IMR-90 (cell line): ENCODE measurements around the gene SLC26A3. TPM values are rescaled to one million over a fixed set of nuclear protein-coding genes. Genes with fewer than 3 reads are reported as not detected.

ENCODE experiments used
- ATAC-seq: fragments of 200-7000 bp; cut with Tn5 transposase; 2 replicates; pipeline ENCODE4 v1.9.1; 2020; ENCODE audit warnings: low read depth, mild to moderate bottlenecking, moderate library complexity
- BruUV-seq: library from RNA; stranded (reverse); fragments of 400-500 nt; replicated peaks from 2 replicates; lab custom pipeline; 2021; lab: Mats Ljungman, UMichigan
- CTCF ChIA-PET: fragments of 300-600 bp; formaldehyde crosslinking; extraction: SDS; loops from one replicate; lab custom pipeline; 2021; ENCODE audit warnings: antibody characterized with exemption; lab: Yijun Ruan, JAX
- POLR2A ChIA-PET: fragments of 300-600 bp; sonication (Branson Sonifier 250); formaldehyde crosslinking; loops from one replicate; lab custom pipeline; 2022; ENCODE audit warnings: antibody characterized with exemption; ENCODE audit not compliant: unreplicated experiment; lab: Charles Lee
- DNase-seq: peaks from one replicate; pipeline ENCODE4 v3.0.0; 2013
- H2AFZ ChIP-seq: replicated peaks from 2 replicates; pipeline ENCODE3; 2013; ENCODE audit warnings: low read length, mild to moderate bottlenecking; ENCODE audit not compliant: poor library complexity
- H2AK5ac ChIP-seq: 2 replicates; pipeline ENCODE4 v1.6.1; 2013; ENCODE audit warnings: low read depth, low read length, inconsistent platforms
- H2AK9ac ChIP-seq: replicated peaks from 2 replicates; pipeline ENCODE3; 2013; ENCODE audit warnings: mild to moderate bottlenecking, low read depth, low read length, moderate library complexity; ENCODE audit not compliant: poor library complexity
- H2BK120ac ChIP-seq: 2 replicates; pipeline ENCODE4 v1.6.1; 2013; ENCODE audit warnings: low read depth, low read length, inconsistent platforms
- H2BK15ac ChIP-seq: 3 replicates; pipeline ENCODE4 v1.6.1; 2013; ENCODE audit warnings: low read depth, low read length, inconsistent platforms
- H2BK20ac ChIP-seq: 2 replicates; pipeline ENCODE4 v1.6.1; 2013; ENCODE audit warnings: low read depth, mild to moderate bottlenecking, inconsistent platforms, low read length, moderate library complexity
- H2BK5ac ChIP-seq: 2 replicates; pipeline ENCODE4 v1.6.1; 2013; ENCODE audit warnings: mild to moderate bottlenecking, low read depth, low read length, inconsistent platforms; ENCODE audit not compliant: poor library complexity, severe bottlenecking
- H3K14ac ChIP-seq: replicated peaks from 2 replicates; pipeline ENCODE4 v1.6.1; 2013; ENCODE audit warnings: low read depth, low read length, inconsistent platforms
- H3K18ac ChIP-seq: 2 replicates; pipeline ENCODE4 v1.6.1; 2013; ENCODE audit warnings: low read depth, low read length, control low read depth
- H3K23ac ChIP-seq: 2 replicates; pipeline ENCODE4 v1.6.1; 2013; ENCODE audit warnings: low read depth, low read length, inconsistent platforms
- H3K27ac ChIP-seq: 2 replicates; pipeline ENCODE4 v1.5.1; 2013; ENCODE audit warnings: mild to moderate bottlenecking, control low read depth, low read length; ENCODE audit not compliant: insufficient read depth
- H3K27me3 ChIP-seq: 2 replicates; pipeline ENCODE4 v1.6.1; 2013; ENCODE audit warnings: low read length; ENCODE audit not compliant: control insufficient read depth, insufficient read depth
- H3K36me3 ChIP-seq: 2 replicates; pipeline ENCODE4 v1.6.1; 2013; ENCODE audit warnings: low read length, mixed read lengths; ENCODE audit not compliant: control insufficient read depth, insufficient read depth
- H3K4ac ChIP-seq: 2 replicates; pipeline ENCODE4 v1.6.1; 2013; ENCODE audit warnings: low read depth, low read length, inconsistent platforms
- H3K4me1 ChIP-seq: 2 replicates; pipeline ENCODE4 v1.6.1; 2013; ENCODE audit warnings: low read length, mixed read lengths; ENCODE audit not compliant: control insufficient read depth, insufficient read depth
- H3K4me2 ChIP-seq: 2 replicates; pipeline ENCODE4 v1.6.1; 2013; ENCODE audit warnings: low read depth, mild to moderate bottlenecking, control low read depth, low read length, moderate library complexity
- H3K4me3 ChIP-seq: 2 replicates; pipeline ENCODE4 v1.5.1; 2013; ENCODE audit warnings: low read depth, mild to moderate bottlenecking, control low read depth, low read length, moderate library complexity; ENCODE audit not compliant: insufficient read depth
- H3K56ac ChIP-seq: 2 replicates; pipeline ENCODE4 v1.6.1; 2013; ENCODE audit warnings: low read length, inconsistent platforms; ENCODE audit not compliant: insufficient read depth; ENCODE audit errors: extremely low read depth
- H3K79me1 ChIP-seq, 2 experiments: 2 replicates each; pipeline ENCODE4 v1.6.1; 2013; ENCODE audit warnings: low read length in 2 of 2, inconsistent platforms in 1 of 2, low read depth in 1 of 2
- H3K9ac ChIP-seq: 2 replicates; pipeline ENCODE4 v1.6.1; 2013; ENCODE audit warnings: low read depth, low read length, control low read depth
- H3K9me1 ChIP-seq: 2 replicates; pipeline ENCODE4 v1.6.1; 2013; ENCODE audit warnings: low read length, inconsistent platforms; ENCODE audit not compliant: insufficient read depth
- H3K9me3 ChIP-seq: 2 replicates; pipeline ENCODE4 v1.6.1; 2013; ENCODE audit warnings: low read length; ENCODE audit not compliant: control insufficient read depth, insufficient read depth
- H4K20me1 ChIP-seq: 2 replicates; pipeline ENCODE4 v1.6.1; 2013; ENCODE audit warnings: low read length, inconsistent platforms; ENCODE audit not compliant: insufficient read depth
- H4K5ac ChIP-seq: 2 replicates; pipeline ENCODE4 v1.6.1; 2013; ENCODE audit warnings: mild to moderate bottlenecking, low read depth, low read length, control low read depth
- H4K8ac ChIP-seq, 2 experiments: 2 replicates each; pipeline ENCODE4 v1.6.1; 2013; ENCODE audit warnings: low read depth in 2 of 2, low read length in 2 of 2, control low read depth in 1 of 2, inconsistent platforms in 1 of 2
- H4K91ac ChIP-seq: 2 replicates; pipeline ENCODE4 v1.6.1; 2013; ENCODE audit warnings: low read depth, low read length, inconsistent platforms; ENCODE audit not compliant: insufficient read depth
- BHLHE40 ChIP-seq: fragments of 150-350 bp; IDR thresholded peaks from 2 replicates; pipeline ENCODE4 v1.6.1; 2016; ENCODE audit warnings: mild to moderate bottlenecking, low read depth, low read length
- CHD1 ChIP-seq: IDR thresholded peaks from 2 replicates; pipeline ENCODE4 v1.6.1; 2012; ENCODE audit warnings: low read depth, low read length, improper control_type of control experiment
- ELK1 ChIP-seq: fragments of 150-350 bp; IDR thresholded peaks from 2 replicates; pipeline ENCODE4 v1.6.1; 2016; ENCODE audit warnings: low read depth, mild to moderate bottlenecking, low read length, moderate library complexity, borderline replicate concordance
- FOS ChIP-seq: fragments of 150-350 bp; IDR thresholded peaks from 2 replicates; pipeline ENCODE4 v1.6.1; 2016; ENCODE audit warnings: low read depth, low read length
- MXI1 ChIP-seq: IDR thresholded peaks from 2 replicates; pipeline ENCODE4 v1.6.1; 2012; ENCODE audit warnings: low read depth, mild to moderate bottlenecking, low read length, moderate library complexity, borderline replicate concordance
- NFE2L2 ChIP-seq: fragments of 150-350 bp; IDR thresholded peaks from 2 replicates; pipeline ENCODE4 v1.6.1; 2016; ENCODE audit warnings: low read depth, mild to moderate bottlenecking, low read length
- POLR2A ChIP-seq: IDR thresholded peaks from 2 replicates; pipeline ENCODE4 v1.6.1; 2012; ENCODE audit warnings: mild to moderate bottlenecking, low read depth, low read length
- RAD21 ChIP-seq: IDR thresholded peaks from 2 replicates; pipeline ENCODE4 v1.6.1; 2012; ENCODE audit warnings: low read length, improper control_type of control experiment
- RCOR1 ChIP-seq: IDR thresholded peaks from 2 replicates; pipeline ENCODE4 v1.6.1; 2012; ENCODE audit warnings: mild to moderate bottlenecking, low read length, improper control_type of control experiment; ENCODE audit not compliant: insufficient replicate concordance
- SMC3 ChIP-seq: fragments of 150-350 bp; IDR thresholded peaks from 2 replicates; pipeline ENCODE4 v1.6.1; 2016; ENCODE audit warnings: low read depth, mild to moderate bottlenecking, antibody characterized with exemption, low read length, moderate library complexity
- WGBS, 2 experiments: methylation state at CpG; one replicate each; pipeline versions ENCODE4 v1.1.5 to v1.1.7; 2013; ENCODE audit warnings: missing lambda C conversion rate in 2 of 2; ENCODE audit not compliant: insufficient read length in 1 of 2; ENCODE audit errors: extremely low coverage in 2 of 2; 5-methylcytosine and 5-hydroxymethylcytosine counted together
- dilution Hi-C: fragments of 300-500 bp; cut with HindIII; formaldehyde crosslinking; loops from one replicate; pipeline ENCODE4 v1.14.3; 2018; ENCODE audit warnings: low sequenced_read_pairs; ENCODE audit not compliant: unreplicated experiment
- in situ Hi-C: fragments of 300-500 bp; cut with MboI; formaldehyde crosslinking; loops from 3 replicates; pipeline ENCODE4 v1.14.3; 2019; ENCODE audit warnings: low sequenced_read_pairs, inconsistent platforms, mixed read lengths
- intact Hi-C: fragments of 100-400 bp; cut with micrococcal nuclease; formaldehyde crosslinking; loops from 2 replicates; pipeline ENCODE4 v1.10.0; 2022
- polyA plus RNA-seq, 3 experiments: library from polyadenylated mRNA; depleted of rRNA; stranded (reverse); fragments of >200 nt; gene quantifications; 2 replicates each; pipeline ENCODE4 v1.2.3, GENCODE V29; 2012; ENCODE audit warnings: low replicate concordance in 1 of 3
- total RNA-seq: library from RNA; depleted of rRNA; stranded (reverse); fragments of >200 nt; gene quantifications from 2 replicates; pipeline ENCODE4 v1.2.3, GENCODE V29; 2012
- TF ChIP-seq, protein P1 (sequence below): fragments of 150-350 bp; IDR thresholded peaks from 2 replicates; pipeline ENCODE4 v1.6.1; 2017; ENCODE audit warnings: mild to moderate bottlenecking, antibody characterized with exemption, low read length, low read depth

SLC26A3 gene
- total and polyA plus RNA-seq, 2 of the 4 experiments (the other 2 are of a cell fraction) = not detected

DNA sequence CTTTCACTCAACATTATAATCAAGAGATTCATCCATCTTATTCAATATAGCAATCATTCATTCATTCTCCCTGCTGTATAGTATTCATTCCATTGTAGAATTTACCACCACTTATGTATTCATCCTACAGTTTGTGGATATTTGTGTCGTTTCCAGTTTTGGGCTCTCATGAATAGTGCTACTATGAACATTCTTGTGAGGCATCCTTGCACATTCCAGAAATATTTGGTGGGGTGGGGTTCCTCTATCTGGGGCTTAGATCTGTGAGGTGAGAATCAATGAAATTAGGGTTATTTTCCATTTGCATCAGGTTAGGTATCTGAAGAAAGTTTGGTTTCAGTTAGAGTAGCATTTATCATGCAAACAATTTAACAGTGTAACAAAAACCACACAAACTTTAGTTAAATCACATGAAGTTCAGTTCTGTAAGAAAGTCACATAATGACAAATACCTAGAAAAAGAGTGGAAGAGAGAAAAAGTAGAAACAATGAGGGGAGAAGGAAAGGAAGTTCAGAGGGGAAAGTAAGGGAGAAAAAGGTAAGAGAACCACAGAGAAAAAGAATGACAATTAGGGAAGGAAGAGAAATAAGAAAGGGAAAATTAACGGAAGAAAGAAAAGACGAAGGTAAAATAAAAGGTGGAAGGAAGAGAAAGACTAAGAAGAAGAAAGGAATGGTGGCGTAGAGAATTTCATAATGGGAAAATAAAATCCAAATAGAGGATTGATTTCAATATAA, 84.4 kb downstream of the SLC26A3 start:
- Histone ChIP-seq H3K27ac (no peak overlapping the region), H3K4me1 (peaks cover 3% of the 10 kb centered on the region; the same call in 1 of the 2 replicates), H2AK5ac (no peak overlapping the region), H2BK5ac (no peak overlapping the region), H3K4ac (no peak overlapping the region), H3K56ac (no peak overlapping the region), H3K9me1 (no peaks in the 10 kb centered on the region), H4K5ac (no peak overlapping the region), H3K79me1 (no peaks in the 10 kb centered on the region), H3K36me3 (no peaks in the 10 kb centered on the region), H2BK120ac (no peak overlapping the region), H2BK15ac (no peak overlapping the region), H4K8ac (no peak overlapping the region), H2AK9ac (no peak overlapping the region), H3K4me2 (no peak overlapping the region), H4K20me1 (no peaks in the 10 kb centered on the region), H4K91ac (no peak overlapping the region), H3K18ac (no peak overlapping the region), H3K9ac (no peak overlapping the region), H3K4me3 (no peak overlapping the region), H3K9me3 (no peaks in the 10 kb centered on the region), H3K27me3 (no peaks in the 10 kb centered on the region), H3K14ac (no peak overlapping the region), H3K23ac (no peak overlapping the region), H2BK20ac (no peak overlapping the region), H2AFZ (no peak overlapping the region)
- ATAC-seq (no peak), DNase-seq (no peak)
- ChIA-PET CTCF (no interaction called here), POLR2A (no interaction called here)
- in situ Hi-C loops = no loop called here
- WGBS, 2 experiments = 100% methylated on average over 3 of the region's 4 CpGs; no CpG with 5 or more reads in 1 of the 2 experiments
- BruUV-seq = no TSS peak
- intact Hi-C loops = no loop called here
- TF ChIP-seq, protein P1, sequence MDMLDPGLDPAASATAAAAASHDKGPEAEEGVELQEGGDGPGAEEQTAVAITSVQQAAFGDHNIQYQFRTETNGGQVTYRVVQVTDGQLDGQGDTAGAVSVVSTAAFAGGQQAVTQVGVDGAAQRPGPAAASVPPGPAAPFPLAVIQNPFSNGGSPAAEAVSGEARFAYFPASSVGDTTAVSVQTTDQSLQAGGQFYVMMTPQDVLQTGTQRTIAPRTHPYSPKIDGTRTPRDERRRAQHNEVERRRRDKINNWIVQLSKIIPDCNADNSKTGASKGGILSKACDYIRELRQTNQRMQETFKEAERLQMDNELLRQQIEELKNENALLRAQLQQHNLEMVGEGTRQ = no peak
- TF ChIP-seq CHD1 (no peak), POLR2A (no peak), NFE2L2 (no peak), RAD21 (no peak), MXI1 (no peak), FOS (no peak), ELK1 (no peak), RCOR1 (no peak), BHLHE40 (no peak), SMC3 (no peak)
- dilution Hi-C loops = loop anchor here (25.0 kb wide), 1 partner anchor 256 kb away; the partner anchor contains the start of gene GPR22
